HCT116 (cell line): ENCODE measurements around the gene CLSTN1. TPM values are rescaled to one million over a fixed set of nuclear protein-coding genes. Genes with fewer than 3 reads are reported as not detected.

Experiments
- ATAC-seq: fragments of 200-7000 bp; cut with Tn5 transposase; 2 replicates; pipeline ENCODE4 v1.9.1; 2020; ENCODE audit warnings: mild to moderate bottlenecking, moderate library complexity
- BruUV-seq: library from RNA; stranded (reverse); fragments of 400-500 nt; replicated peaks from 2 replicates; lab custom pipeline; 2021; lab: Mats Ljungman, UMichigan
- CTCF ChIA-PET: fragments of 300-600 bp; sonication (Branson Sonifier 250); formaldehyde crosslinking; loops from one replicate; lab custom pipeline; 2021; ENCODE audit warnings: antibody characterized with exemption; lab: Charles Lee
- POLR2A ChIA-PET: fragments of 300-600, 350-600 bp; sonication (Branson Sonifier 250); formaldehyde crosslinking; loops from one replicate; lab custom pipeline; 2021; ENCODE audit warnings: antibody characterized with exemption; lab: Charles Lee
- RAD21 ChIA-PET, 2 experiments: fragments of 300-600 bp; sonication (Branson Sonifier 250); formaldehyde crosslinking; loops; one replicate each; lab custom pipeline; 2023; ENCODE audit warnings: low total read pairs in 2 of 2; ENCODE audit not compliant: uncharacterized antibody in 2 of 2, unreplicated experiment in 2 of 2, low non-redundant PET in 1 of 2; lab: Charles Lee
- DNase-seq: peaks from one replicate; pipeline ENCODE4 v3.0.0-alpha.2; 2010; ENCODE audit warnings: low read depth, low spot score
- H2AFZ ChIP-seq: fragments of 200-600 bp; shearing (Covaris generic), sonication (generic); 2 replicates; pipeline ENCODE4 v1.6.1; 2017; ENCODE audit warnings: low read depth, mixed run types, mixed read lengths, antibody characterized with exemption, low read length; ENCODE audit not compliant: poor library complexity, severe bottlenecking
- H3K27ac ChIP-seq: 2 replicates; pipeline ENCODE4 v1.5.1; 2012; ENCODE audit warnings: low read depth, low read length
- H3K27me3 ChIP-seq: fragments of 200-600 bp; sonication (generic); 2 replicates; pipeline ENCODE4 v1.6.1; 2016; ENCODE audit warnings: mixed run types, low read length, mixed read lengths; ENCODE audit not compliant: insufficient read depth
- H3K36me3 ChIP-seq, 2 experiments: fragments of 200-500 bp in 1 of 2; fragments of 200-600 bp in 1 of 2; sonication (Bioruptor generic) in 1 of 2; sonication (generic) in 1 of 2; 2 replicates each; pipeline versions ENCODE4 v1.5.1 to v1.6.1; 2014 to 2016; ENCODE audit warnings: low read length in 2 of 2, inconsistent platforms in 1 of 2, mixed read lengths in 1 of 2, mixed run types in 1 of 2; ENCODE audit not compliant: insufficient read depth in 2 of 2, control insufficient read depth in 1 of 2
- H3K4me1 ChIP-seq, 2 experiments: fragments of 200-600 bp in 1 of 2; sonication (generic) in 1 of 2; 2 replicates each; pipeline versions ENCODE4 v1.5.1 to v1.6.1; 2012 to 2017; ENCODE audit warnings: low read length in 2 of 2, inconsistent platforms in 1 of 2, mild to moderate bottlenecking in 1 of 2, mixed read lengths in 1 of 2, mixed run types in 1 of 2, moderate library complexity in 1 of 2; ENCODE audit not compliant: insufficient read depth in 2 of 2, control insufficient read depth in 1 of 2
- H3K4me2 ChIP-seq: fragments of 200-600 bp; sonication (generic); 2 replicates; pipeline ENCODE4 v1.6.1; 2017; ENCODE audit warnings: mixed run types, low read length, mixed read lengths
- H3K4me3 ChIP-seq, 2 experiments: fragments of 200-600 bp in 1 of 2; sonication (generic) in 1 of 2; replicated peaks in 1 of 2; 2 replicates each; pipeline ENCODE4 v1.5.1; 2011 to 2016; ENCODE audit warnings: low read length in 2 of 2, control low read depth in 1 of 2, low read depth in 1 of 2, mild to moderate bottlenecking in 1 of 2, mixed read lengths in 1 of 2, mixed run types in 1 of 2
- H3K79me2 ChIP-seq: fragments of 200-600 bp; sonication (generic); 2 replicates; pipeline ENCODE4 v1.6.1; 2017; ENCODE audit warnings: mild to moderate bottlenecking, mixed run types, low read length, moderate library complexity, mixed read lengths; ENCODE audit not compliant: insufficient read depth
- H3K9ac ChIP-seq: fragments of 200-600 bp; sonication (generic); 2 replicates; pipeline ENCODE4 v1.6.1; 2016; ENCODE audit warnings: low read length, mixed read lengths
- H3K9me2 ChIP-seq: fragments of 200-600 bp; sonication (generic), shearing (Covaris generic); 2 replicates; pipeline ENCODE4 v1.6.1; 2017; ENCODE audit warnings: mixed run types, mild to moderate bottlenecking, moderate library complexity; ENCODE audit not compliant: insufficient read depth
- H3K9me3 ChIP-seq, 2 experiments: fragments of 200-500 bp in 1 of 2; fragments of 200-600 bp in 1 of 2; sonication (Bioruptor generic) in 1 of 2; sonication (generic) in 1 of 2; 2 replicates each; pipeline ENCODE4 v1.6.1; 2014 to 2017; ENCODE audit warnings: low read length in 2 of 2, mixed read lengths in 2 of 2, inconsistent platforms in 1 of 2, low read depth in 1 of 2, mild to moderate bottlenecking in 1 of 2, mixed run types in 1 of 2, moderate library complexity in 1 of 2; ENCODE audit not compliant: control insufficient read depth in 1 of 2, insufficient read depth in 1 of 2
- H4K20me1 ChIP-seq: fragments of 200-600 bp; sonication (generic), shearing (Covaris generic); 2 replicates; pipeline ENCODE4 v1.6.1; 2017; ENCODE audit warnings: mixed run types, mild to moderate bottlenecking, moderate library complexity; ENCODE audit not compliant: insufficient read depth
- EGR1 ChIP-seq: IDR thresholded peaks from 2 replicates; pipeline ENCODE4 v1.6.1; 2012; ENCODE audit warnings: low read depth
- EZH2phosphoT487 ChIP-seq: fragments of 200-600 bp; IDR thresholded peaks from 2 replicates; pipeline ENCODE4 v1.6.1; 2018; ENCODE audit warnings: antibody characterized with exemption, borderline replicate concordance
- JUND ChIP-seq: IDR thresholded peaks from 2 replicates; pipeline ENCODE4 v1.6.1; 2012
- MAX ChIP-seq: IDR thresholded peaks from 2 replicates; pipeline ENCODE4 v1.6.1; 2012
- POLR2A ChIP-seq: IDR thresholded peaks from 2 replicates; pipeline ENCODE4 v1.7.0; 2011; ENCODE audit warnings: borderline replicate concordance; ENCODE audit not compliant: insufficient read depth, insufficient read length; ENCODE audit errors: extremely low read depth
- REST ChIP-seq: IDR thresholded peaks from 2 replicates; pipeline ENCODE4 v1.6.1; 2012; ENCODE audit warnings: low read depth
- SIN3A ChIP-seq: IDR thresholded peaks from 2 replicates; pipeline ENCODE4 v1.6.1; 2012; ENCODE audit warnings: low read depth
- SP1 ChIP-seq: IDR thresholded peaks from 2 replicates; pipeline ENCODE4 v1.6.1; 2012; ENCODE audit warnings: low read depth
- ZNF274 ChIP-seq: fragments of 200-500 bp; sonication (Bioruptor generic); IDR thresholded peaks from 2 replicates; pipeline ENCODE4 v1.6.1; 2014; ENCODE audit warnings: mild to moderate bottlenecking, low read depth, low read length, inconsistent platforms
- intact Hi-C: fragments of 100-400 bp; cut with micrococcal nuclease; formaldehyde crosslinking; loops from 2 replicates; pipeline ENCODE4 v1.10.0; 2022
- total RNA-seq: library from RNA; stranded (reverse); gene quantifications from one replicate; pipeline ENCODE4 v1.2.1, GENCODE V29; 2021; ENCODE audit not compliant: unreplicated experiment

Gene CLSTN1
- total RNA-seq, 1 experiment from 2014 or later: 113 TPM

DNA sequence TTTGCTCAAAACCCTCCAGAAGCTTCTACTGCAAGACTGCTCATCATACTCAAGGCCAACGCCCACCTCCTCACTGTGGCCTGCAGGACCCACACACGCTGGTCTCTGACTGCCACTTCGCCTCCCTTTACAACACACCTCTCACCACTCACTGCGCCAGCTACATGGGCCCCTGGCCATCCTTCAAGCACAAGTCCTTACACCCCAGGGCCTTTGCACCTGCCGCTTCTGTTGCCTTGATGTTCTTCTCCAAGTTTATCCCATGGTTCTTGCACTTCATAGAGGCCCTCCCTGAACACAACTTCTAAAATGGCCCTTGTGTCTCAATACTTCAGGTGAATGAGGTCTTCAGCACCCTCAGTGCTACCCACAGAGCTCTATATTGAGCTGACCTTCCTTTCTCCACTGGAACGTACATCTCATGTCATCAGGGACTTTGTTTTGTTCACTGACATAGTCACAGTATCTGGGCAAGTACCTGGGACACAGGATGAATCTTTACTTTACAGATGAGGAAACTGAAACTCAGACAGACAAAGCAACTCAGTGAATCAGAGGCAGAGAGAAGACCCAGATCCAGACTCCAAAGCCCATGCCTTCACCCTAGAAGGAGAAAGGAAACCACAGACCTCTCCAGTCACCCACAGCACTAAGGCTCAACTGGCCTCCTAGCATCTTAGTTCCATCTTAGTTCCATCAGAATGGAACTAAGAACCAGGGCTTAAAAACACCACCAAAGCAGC is 34.7 kb upstream of the CLSTN1 start:
- DNase-seq: no peak
- no TSS peak for BruUV-seq
- H2AFZ ChIP-seq: no peak overlapping the region
- H3K4me1 ChIP-seq: no peaks in the 10 kb centered on the region
- no peak overlapping the region for H3K4me3 ChIP-seq
- no peaks in the 10 kb centered on the region for H3K36me3 ChIP-seq
- no peak overlapping the region for H3K9ac ChIP-seq
- H3K9me3 ChIP-seq: peaks cover 0 to 7% of the 10 kb centered on the region in 2 experiments; a peak in 1 of 4 replicates
- H3K27me3 ChIP-seq: no peaks in the 10 kb centered on the region
- no peaks in the 10 kb centered on the region for H3K9me2 ChIP-seq
- TF ChIP-seq EGR1 (no peak), JUND (no peak), SP1 (no peak), SIN3A (no peak), ZNF274 (no peak), REST (no peak), EZH2phosphoT487 (no peak), POLR2A (no peak), MAX (no peak)
- TF ChIP-seq, all 23 proteins: peak for 0
- RAD21 ChIA-PET: no interaction called here
- no peak overlapping the region for H3K27ac ChIP-seq
- no peaks in the 10 kb centered on the region for H4K20me1 ChIP-seq
- POLR2A ChIA-PET: no interaction called here
- no peak overlapping the region for H3K4me2 ChIP-seq
- CTCF ChIA-PET: interaction anchor here (1.1 to 1.3 kb wide), 2 partner anchors 10 to 74 kb away, joined by 3 to 4 read pairs; no protein-coding TSS in a partner anchor
- no peak for ATAC-seq
- intact Hi-C loops: no loop called here
- H3K79me2 ChIP-seq: no peaks in the 10 kb centered on the region
